Mesendoderm (in vitro differentiated cells): Measurements from ENCODE around the gene CPED1.

Experiments
- DNase-seq: peaks from one replicate; pipeline ENCODE4 v3.0.0; 2013
- H2AK5ac ChIP-seq: 2 replicates; pipeline ENCODE4 v1.6.1; 2013; ENCODE audit warnings: low read length, inconsistent platforms
- H2BK120ac ChIP-seq: 2 replicates; pipeline ENCODE4 v1.6.1; 2013; ENCODE audit warnings: low read depth, mild to moderate bottlenecking, low read length, moderate library complexity, mixed read lengths
- H2BK15ac ChIP-seq: replicated peaks from 2 replicates; pipeline ENCODE4 v1.6.1; 2013; ENCODE audit warnings: low read depth, mild to moderate bottlenecking, moderate library complexity
- H2BK5ac ChIP-seq: 2 replicates; pipeline ENCODE4 v1.6.1; 2013; ENCODE audit warnings: low read length, inconsistent platforms
- H3K18ac ChIP-seq: 2 replicates; pipeline ENCODE4 v1.6.1; 2013; ENCODE audit warnings: mild to moderate bottlenecking, low read length, mixed read lengths
- H3K23ac ChIP-seq: one replicate; pipeline ENCODE4 v1.6.1; 2013; ENCODE audit warnings: low read length
- H3K27ac ChIP-seq: 2 replicates; pipeline ENCODE4 v1.5.1; 2013; ENCODE audit warnings: low read depth, mild to moderate bottlenecking, inconsistent platforms, low read length, moderate library complexity
- H3K27me3 ChIP-seq: 2 replicates; pipeline ENCODE4 v1.6.1; 2013; ENCODE audit warnings: low read length, control low read depth, mild to moderate bottlenecking, inconsistent platforms; ENCODE audit not compliant: insufficient read depth, poor library complexity
- H3K36me3 ChIP-seq: 2 replicates; pipeline ENCODE4 v1.6.1; 2013; ENCODE audit warnings: low read length, inconsistent platforms; ENCODE audit not compliant: control insufficient read depth, insufficient read depth
- H3K4ac ChIP-seq: one replicate; pipeline ENCODE4 v1.6.1; 2013; ENCODE audit warnings: low read depth, mild to moderate bottlenecking, low read length, moderate library complexity
- H3K4me1 ChIP-seq: 2 replicates; pipeline ENCODE4 v1.6.1; 2013; ENCODE audit warnings: low read depth, low read length, inconsistent platforms; ENCODE audit not compliant: control insufficient read depth
- H3K4me2 ChIP-seq: 2 replicates; pipeline ENCODE4 v1.6.1; 2013; ENCODE audit warnings: low read length
- H3K4me3 ChIP-seq: 2 replicates; pipeline ENCODE4 v1.5.1; 2013; ENCODE audit warnings: mild to moderate bottlenecking, low read length
- H3K56ac ChIP-seq: one replicate; pipeline ENCODE4 v1.6.1; 2013; ENCODE audit warnings: low read length
- H3K79me1 ChIP-seq: 2 replicates; pipeline ENCODE4 v1.6.1; 2013; ENCODE audit warnings: low read length, inconsistent platforms
- H3K79me2 ChIP-seq: 2 replicates; pipeline ENCODE4 v1.6.1; 2013; ENCODE audit warnings: mild to moderate bottlenecking, low read length; ENCODE audit not compliant: control insufficient read depth, insufficient read depth
- H3K9ac ChIP-seq: 2 replicates; pipeline ENCODE4 v1.6.1; 2013; ENCODE audit warnings: low read length, inconsistent platforms
- H4K5ac ChIP-seq: one replicate; pipeline ENCODE4 v1.6.1; 2013; ENCODE audit warnings: low read length
- H4K8ac ChIP-seq: one replicate; pipeline ENCODE4 v1.6.1; 2013; ENCODE audit warnings: low read depth, mild to moderate bottlenecking, control low read depth, low read length, moderate library complexity
- WGBS: extraction: QIAGEN DNeasy Blood & Tissue Kit; methylation state at CpG from one replicate; pipeline ENCODE4 v1.1.7; 2013; ENCODE audit warnings: low lambda C conversion rate, missing lambda C conversion rate; ENCODE audit not compliant: insufficient coverage; ENCODE audit errors: extremely low coverage; 5-methylcytosine and 5-hydroxymethylcytosine counted together

CPED1 gene

GRCh38 chr7:121037957-121038716, 49.6 kb downstream of the CPED1 start:
- Histone ChIP-seq H4K5ac (no peak overlapping the region), H3K79me1 (no peaks in the 10 kb centered on the region), H3K23ac (no peak overlapping the region), H3K79me2 (no peaks in the 10 kb centered on the region), H2BK5ac (no peak overlapping the region), H3K36me3 (no peaks in the 10 kb centered on the region), H3K18ac (no peak overlapping the region), H2BK120ac (no peak overlapping the region), H2BK15ac (no peak overlapping the region), H3K9ac (no peak overlapping the region), H3K4me1 (no peaks in the 10 kb centered on the region), H4K8ac (no peak overlapping the region), H2AK5ac (no peak overlapping the region), H3K4ac (no peak overlapping the region), H3K27ac (no peak overlapping the region), H3K4me3 (no peak overlapping the region), H3K56ac (no peak overlapping the region), H3K4me2 (no peak overlapping the region), H3K27me3 (no peaks in the 10 kb centered on the region)
- no CpG with 5 or more reads among the region's 4 CpGs for WGBS
- no peak for DNase-seq

- H3K79me1 ChIP-seq, result no peaks in the 10 kb centered on the region
Measured at GRCh38 chr7:121038717-121039509, 50.4 kb downstream of the CPED1 start.

GRCh38 chr7:121039510-121039822, 51.0 kb downstream of the CPED1 start:
- Histone ChIP-seq H3K4me2 (no peak overlapping the region), H3K9ac (no peak overlapping the region), H3K36me3 (no peaks in the 10 kb centered on the region), H3K56ac (no peak overlapping the region), H3K27ac (no peak overlapping the region), H3K4me1 (no peaks in the 10 kb centered on the region), H2BK15ac (no peak overlapping the region), H3K4ac (no peak overlapping the region), H2BK120ac (no peak overlapping the region), H3K79me1 (no peaks in the 10 kb centered on the region), H2BK5ac (no peak overlapping the region), H3K79me2 (no peaks in the 10 kb centered on the region), H3K27me3 (no peaks in the 10 kb centered on the region), H3K18ac (no peak overlapping the region), H4K8ac (no peak overlapping the region), H4K5ac (no peak overlapping the region), H3K23ac (no peak overlapping the region), H3K4me3 (no peak overlapping the region), H2AK5ac (no peak overlapping the region)
- WGBS, result no CpG with 5 or more reads among the region's 2 CpGs
- no peak for DNase-seq

More at GRCh38 chr7:121038717-121039509, 50.4 kb downstream of the CPED1 start:
- Histone ChIP-seq H3K23ac (no peak overlapping the region), H3K36me3 (no peaks in the 10 kb centered on the region), H3K56ac (no peak overlapping the region), H4K8ac (no peak overlapping the region), H2AK5ac (no peak overlapping the region), H3K27ac (no peak overlapping the region), H2BK120ac (no peak overlapping the region), H3K4me1 (no peaks in the 10 kb centered on the region), H3K79me2 (no peaks in the 10 kb centered on the region), H3K4me2 (no peak overlapping the region), H2BK5ac (no peak overlapping the region), H2BK15ac (no peak overlapping the region), H3K18ac (no peak overlapping the region), H4K5ac (no peak overlapping the region), H3K4me3 (no peak overlapping the region), H3K9ac (no peak overlapping the region), H3K4ac (no peak overlapping the region), H3K27me3 (no peaks in the 10 kb centered on the region)
- WGBS, result no CpG with 5 or more reads among the region's 7 CpGs
- no peak for DNase-seq

- no peak overlapping the region for H3K18ac ChIP-seq
- no peaks in the 10 kb centered on the region for H3K4me1 ChIP-seq
- H3K56ac ChIP-seq, result no peak overlapping the region
- no CpG with 5 or more reads among the region's 2 CpGs for WGBS
- H3K27ac ChIP-seq, result no peak overlapping the region
- H3K23ac ChIP-seq, result no peak overlapping the region
- no peak overlapping the region for H2AK5ac ChIP-seq
- no peak overlapping the region for H3K4me3 ChIP-seq
- H4K5ac ChIP-seq, result no peak overlapping the region
- H3K36me3 ChIP-seq, result no peaks in the 10 kb centered on the region
- no peaks in the 10 kb centered on the region for H3K79me2 ChIP-seq
- H3K79me1 ChIP-seq, result no peaks in the 10 kb centered on the region
- H4K8ac ChIP-seq, result no peak overlapping the region
- no peaks in the 10 kb centered on the region for H3K27me3 ChIP-seq
- DNase-seq, result no peak
- H3K9ac ChIP-seq, result no peak overlapping the region
- no peak overlapping the region for H3K4me2 ChIP-seq
- no peak overlapping the region for H3K4ac ChIP-seq
- H2BK15ac ChIP-seq, result no peak overlapping the region
- no peak overlapping the region for H2BK5ac ChIP-seq
- no peak overlapping the region for H2BK120ac ChIP-seq
Measured at GRCh38 chr7:121039994-121040393, 51.5 kb downstream of the CPED1 start.

GRCh38 chr7:121041516-121042148, 53.1 kb downstream of the CPED1 start:
- Histone ChIP-seq H3K4me2 (no peak overlapping the region), H3K36me3 (no peaks in the 10 kb centered on the region), H4K5ac (no peak overlapping the region), H3K27me3 (no peaks in the 10 kb centered on the region), H3K23ac (no peak overlapping the region), H3K4me3 (no peak overlapping the region), H2AK5ac (no peak overlapping the region), H3K18ac (no peak overlapping the region), H3K56ac (no peak overlapping the region), H4K8ac (no peak overlapping the region), H2BK120ac (no peak overlapping the region), H3K79me2 (no peaks in the 10 kb centered on the region), H3K4me1 (no peaks in the 10 kb centered on the region), H3K79me1 (no peaks in the 10 kb centered on the region), H3K27ac (no peak overlapping the region), H2BK5ac (no peak overlapping the region), H3K4ac (no peak overlapping the region), H2BK15ac (no peak overlapping the region), H3K9ac (no peak overlapping the region)
- WGBS, result no CpG with 5 or more reads among the region's 6 CpGs
- peak; percentile 5 for DNase-seq
